Epidermal melanocyte (primary cell): Measurements from ENCODE around the gene MYO1E.
A peak's percentile ranks its signal among the peaks of the same experiment; 100 is the strongest.
"Not testable (repeated sequence)": the region's sequence is repeated elsewhere in the genome, so short reads cannot be mapped to it uniquely, and the experiment has no call there.

Experiments used
- DNase-seq: peaks from one replicate; pipeline ENCODE4 v3.0.0; 2011; ENCODE audit warnings: low spot score; ENCODE audit not compliant: insufficient read length

MYO1E gene

DNA sequence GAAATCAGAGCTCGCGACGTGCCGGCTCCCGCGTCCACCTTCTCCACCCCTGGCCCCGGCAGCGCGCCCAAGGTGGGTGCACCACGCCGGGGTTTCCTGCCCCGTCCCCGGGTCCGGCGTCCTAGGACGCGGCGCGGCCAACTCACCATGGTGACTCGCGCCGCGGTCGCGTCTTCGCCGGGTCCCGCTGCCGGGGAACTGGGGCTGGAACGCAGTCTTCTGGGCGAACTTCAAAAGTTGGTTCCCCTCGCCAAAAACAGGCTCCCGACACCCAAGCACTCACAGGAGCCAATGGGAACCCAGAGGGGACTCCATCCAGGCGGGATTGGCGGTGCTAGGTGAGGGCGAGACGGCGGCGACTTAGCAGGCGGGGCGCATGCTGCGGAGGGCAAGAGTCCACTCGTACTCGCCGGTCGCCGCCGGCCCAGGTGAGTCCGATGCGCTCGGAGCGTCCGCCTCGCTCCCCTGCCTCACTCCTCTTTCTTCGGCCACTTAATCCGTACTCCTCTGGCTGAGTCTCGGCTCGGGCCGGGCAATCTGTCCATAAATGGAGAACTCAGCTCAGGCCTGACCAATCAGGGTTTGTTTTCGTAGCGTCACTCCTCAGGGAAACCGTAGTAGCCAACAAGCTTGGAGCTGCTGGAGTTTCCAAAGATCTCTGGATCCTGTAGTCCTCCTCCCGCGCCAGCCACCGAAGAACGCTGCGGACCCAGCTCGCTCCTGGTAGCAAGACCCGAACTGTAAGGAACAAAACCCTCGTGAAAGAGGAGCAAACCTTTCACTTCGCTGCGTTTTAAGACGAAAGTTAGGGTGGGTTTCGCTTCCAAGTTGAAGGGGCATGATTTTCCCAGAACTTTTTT is at the start of gene MYO1E:
Gene MYO1E, minus strand, starts transcription at position 520 of the 860 bp plus-strand sequence. Its CDS starts 371 bp downstream, at position 149.
- DNase-seq = peak; percentile 98

DNA sequence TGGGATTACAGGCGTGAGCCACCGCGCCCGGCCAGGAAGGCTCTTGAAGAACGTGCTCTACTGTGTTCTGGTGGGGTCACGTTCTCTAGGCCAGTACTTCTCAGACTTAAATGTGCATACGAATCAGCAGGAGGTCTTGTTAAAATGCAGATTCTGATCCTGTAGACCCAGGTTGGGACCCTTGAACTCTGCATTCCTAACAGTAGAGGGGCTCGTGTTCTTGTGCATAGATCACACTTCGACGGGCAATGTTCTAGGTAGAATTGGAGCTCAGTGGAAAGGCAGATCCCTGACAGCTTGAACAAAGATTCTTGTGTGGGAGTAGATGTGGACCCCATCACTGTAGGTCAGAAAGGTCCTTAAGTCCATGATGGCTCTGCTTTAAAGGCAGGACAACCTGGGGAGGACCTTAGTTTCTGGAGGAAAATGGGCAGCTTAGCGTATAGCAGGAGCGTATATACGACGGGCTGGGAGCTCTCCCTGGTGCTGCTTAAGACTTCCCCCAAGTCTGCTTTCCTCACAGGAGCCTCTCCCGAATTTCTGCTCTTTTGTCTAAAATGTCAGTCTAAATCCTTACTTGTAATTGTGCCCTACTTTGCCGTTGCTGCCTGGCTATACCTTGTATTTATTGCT is 48.4 kb upstream of the MYO1E start:
- no peak for DNase-seq

DNA sequence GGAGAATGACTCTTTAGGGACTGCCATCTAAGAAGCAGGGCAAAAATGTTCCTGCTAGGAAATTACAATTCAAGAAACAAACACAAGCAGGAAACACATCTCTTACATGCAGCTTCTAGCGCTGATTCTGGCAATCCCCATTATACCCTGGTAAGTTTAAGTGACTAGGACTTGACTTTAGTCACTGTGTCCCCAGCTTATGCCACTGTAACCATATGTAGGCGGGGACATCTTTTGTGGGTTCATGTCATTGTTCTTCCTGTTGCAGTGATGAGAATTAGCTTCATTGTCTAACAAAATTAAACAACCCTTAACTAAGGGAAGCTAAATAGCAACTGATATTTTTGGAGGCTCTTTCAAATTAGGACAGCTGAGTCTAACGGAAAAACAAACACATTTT is 47.4 kb upstream of the MYO1E start:
- DNase-seq = no peak

GRCh38 chr15:59419170-59419569 is 46.5 kb upstream of the MYO1E start:
- no peak for DNase-seq

DNA sequence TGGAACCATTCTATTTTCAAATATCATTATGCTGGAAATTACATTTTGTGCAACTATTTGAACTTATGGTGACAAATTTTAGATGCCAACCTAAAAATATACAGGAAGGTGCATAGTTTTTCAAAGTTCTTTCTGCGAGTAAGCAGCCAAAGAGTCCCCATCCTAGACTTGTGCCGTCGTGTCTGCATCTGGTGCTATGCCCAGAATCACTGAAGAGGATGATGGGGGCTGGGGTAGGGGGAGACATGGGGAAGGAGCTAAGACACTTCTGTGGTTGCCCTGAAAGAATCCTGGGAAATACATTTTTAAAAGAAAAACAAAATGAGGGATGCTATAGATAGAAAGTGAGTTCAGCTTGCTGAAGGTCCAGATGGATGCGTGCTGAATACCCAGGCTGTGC is 44.1 kb upstream of the MYO1E start:
- no peak for DNase-seq

- no peak for DNase-seq
These were observed 40.9 kb upstream of the MYO1E start for GRCh38 chr15:59413577-59413976.

GRCh38 chr15:59410391-59410896 is 37.8 kb upstream of the MYO1E start:
- DNase-seq = no peak

DNA sequence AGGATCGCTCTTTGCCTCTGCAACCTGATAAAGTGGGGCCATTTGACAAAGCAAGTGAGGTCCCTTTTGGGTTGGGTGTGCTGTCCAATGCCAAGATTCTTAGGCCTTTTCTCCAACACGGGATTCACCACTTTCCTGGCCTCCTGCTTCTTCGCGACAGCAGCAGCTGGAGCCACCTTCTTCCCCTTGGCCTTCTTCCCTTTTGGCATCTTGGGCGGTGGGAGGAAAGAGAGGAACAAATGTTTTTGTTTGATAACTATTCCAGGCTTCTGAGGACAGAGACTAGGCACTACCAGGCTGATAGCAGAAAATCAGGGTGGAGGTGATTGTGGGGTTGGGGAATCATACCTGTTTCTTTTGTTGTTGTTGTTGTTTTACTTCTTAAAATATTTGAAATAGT is 35.3 kb upstream of the MYO1E start:
- DNase-seq = no peak

DNA sequence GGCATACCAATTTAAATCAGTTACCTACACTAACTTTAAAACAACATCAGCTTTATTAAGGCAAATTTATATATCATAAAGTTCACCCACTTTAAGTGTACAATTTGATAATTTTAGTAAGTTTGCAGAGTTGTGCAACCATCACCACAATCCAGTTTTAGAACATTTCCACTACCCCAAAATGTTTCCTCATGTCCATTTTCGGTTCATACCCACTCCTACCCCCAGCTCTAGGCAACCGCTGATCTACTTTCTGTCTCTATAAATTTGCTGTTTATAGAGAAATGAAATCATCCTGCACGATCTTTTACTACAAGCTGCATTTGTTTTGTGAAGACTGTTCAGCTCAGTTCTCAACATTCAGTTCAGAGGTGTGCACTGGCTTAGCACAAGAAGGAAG is 33.8 kb upstream of the MYO1E start:
- no peak for DNase-seq

DNA sequence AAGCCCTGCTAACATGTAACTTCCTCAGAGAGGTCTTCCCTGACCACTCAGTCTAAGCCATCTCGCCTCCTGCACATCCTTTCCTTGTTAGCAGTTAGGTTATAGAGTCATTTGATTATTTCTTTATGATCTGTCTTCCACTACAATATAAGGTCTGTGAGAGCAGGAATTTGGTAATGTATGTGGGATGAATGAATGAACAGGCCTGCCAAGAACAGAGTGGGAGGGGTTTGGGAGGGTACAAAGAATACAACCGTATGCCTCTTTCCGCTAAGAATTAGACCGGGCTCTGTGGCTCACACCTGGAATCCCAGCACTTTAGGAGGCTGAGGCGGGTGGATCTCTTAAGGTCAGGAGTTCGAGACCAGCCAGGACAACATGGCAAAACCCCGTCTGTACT is 32.4 kb upstream of the MYO1E start:
- DNase-seq = no peak

GRCh38 chr15:59401824-59402569 is 29.3 kb upstream of the MYO1E start:
- DNase-seq = no peak

- DNase-seq = not testable (repeated sequence)
These were observed 28.6 kb upstream of the MYO1E start for GRCh38 chr15:59401051-59401823.

DNA sequence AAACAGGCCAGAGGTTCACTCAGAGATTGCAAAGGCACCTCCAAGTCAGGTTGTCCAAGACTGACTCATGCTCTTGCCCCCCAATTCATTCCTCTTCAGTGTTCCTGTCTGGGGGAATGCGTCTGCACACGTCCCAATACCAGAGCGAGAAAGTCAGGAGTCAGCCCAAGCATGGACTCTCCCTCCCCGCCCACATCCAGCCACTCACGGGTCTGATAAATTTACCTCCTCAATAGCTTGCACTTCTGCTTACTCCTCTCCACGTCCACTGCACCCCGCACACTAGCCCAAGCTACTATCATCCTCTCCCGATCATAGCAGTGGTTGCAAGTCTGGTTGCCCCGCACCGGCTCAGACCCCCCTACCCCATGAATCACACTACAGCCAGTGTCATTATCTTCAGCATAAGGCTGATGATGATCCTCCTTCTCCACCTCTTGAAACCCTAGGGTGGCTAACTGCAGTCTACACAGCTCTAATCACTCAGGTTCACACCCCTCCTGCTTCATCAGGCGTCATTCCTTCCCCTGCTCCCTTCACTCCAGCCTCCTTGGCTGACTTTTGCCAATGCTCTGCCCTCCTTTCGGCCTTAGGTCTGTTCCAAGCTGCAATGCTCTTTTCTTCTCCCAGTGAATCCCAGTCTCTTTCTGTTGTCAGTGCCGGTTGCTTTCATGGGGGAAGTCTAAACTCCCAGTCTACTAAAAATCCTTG is 27.6 kb upstream of the MYO1E start:
- no peak for DNase-seq

- DNase-seq = no peak
These were observed 26.9 kb upstream of the MYO1E start for GRCh38 chr15:59399465-59400102.

DNA sequence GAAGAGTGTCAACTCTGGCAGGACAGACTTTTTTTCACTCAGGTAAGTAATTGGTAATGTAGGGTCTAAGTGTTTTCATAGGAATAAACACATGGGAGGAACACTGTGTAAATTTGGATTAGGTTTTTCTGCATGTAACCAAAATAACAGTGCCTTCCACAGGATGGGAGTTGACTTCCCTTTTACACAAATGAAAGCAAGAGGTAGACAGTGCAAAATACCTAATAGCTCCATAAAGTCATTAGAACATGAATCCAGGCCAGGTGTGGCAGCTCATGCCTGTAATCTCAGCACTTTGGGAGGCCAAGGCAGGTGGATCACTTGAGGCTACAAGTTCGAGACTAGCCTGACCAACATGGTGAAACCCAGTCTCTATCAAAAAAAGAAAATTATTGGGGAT is 25.5 kb upstream of the MYO1E start:
- DNase-seq = no peak

DNA sequence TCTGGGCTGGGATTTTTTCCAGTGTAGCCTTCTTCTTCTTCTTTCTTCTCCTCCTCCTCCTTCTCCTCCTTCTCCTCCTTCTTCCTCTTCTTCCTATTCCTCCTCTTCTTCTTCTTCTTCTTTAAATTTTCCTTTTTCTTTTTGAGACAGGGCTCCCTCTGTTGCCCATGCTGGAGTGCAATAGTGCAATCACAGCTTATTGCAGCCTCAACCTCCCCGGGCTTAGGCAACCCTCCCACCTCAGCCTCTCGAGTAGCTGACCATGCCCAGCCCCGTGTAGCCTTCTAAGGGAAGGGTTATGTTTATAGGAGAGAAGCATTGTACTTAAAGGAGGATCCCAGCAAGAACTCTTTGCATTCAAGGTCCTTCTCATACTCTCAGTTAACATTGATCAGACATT is 24.0 kb upstream of the MYO1E start:
- DNase-seq = no peak

DNA sequence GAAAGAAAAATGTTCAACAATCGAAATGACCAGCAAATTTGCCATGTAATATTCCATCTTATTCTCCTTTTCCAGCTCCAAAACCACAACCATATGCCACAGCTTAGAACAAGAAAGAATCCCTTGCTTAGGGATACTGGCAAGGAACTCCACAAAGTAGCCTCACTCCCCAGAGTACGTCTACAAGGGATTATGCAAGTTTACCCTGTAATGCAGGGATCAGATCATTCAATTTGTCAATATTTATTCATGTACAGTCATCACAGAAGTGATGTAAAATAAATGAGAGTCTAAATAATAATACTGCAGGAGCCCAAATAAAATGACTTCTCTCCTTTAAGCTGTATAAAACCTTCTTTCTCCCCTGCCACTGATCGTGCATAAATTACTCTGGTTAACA is 23.5 kb upstream of the MYO1E start:
- DNase-seq = no peak

GRCh38 chr15:59394166-59394661 is 21.5 kb upstream of the MYO1E start:
- DNase-seq = no peak

GRCh38 chr15:59392299-59392698 is 19.6 kb upstream of the MYO1E start:
- no peak for DNase-seq

DNA sequence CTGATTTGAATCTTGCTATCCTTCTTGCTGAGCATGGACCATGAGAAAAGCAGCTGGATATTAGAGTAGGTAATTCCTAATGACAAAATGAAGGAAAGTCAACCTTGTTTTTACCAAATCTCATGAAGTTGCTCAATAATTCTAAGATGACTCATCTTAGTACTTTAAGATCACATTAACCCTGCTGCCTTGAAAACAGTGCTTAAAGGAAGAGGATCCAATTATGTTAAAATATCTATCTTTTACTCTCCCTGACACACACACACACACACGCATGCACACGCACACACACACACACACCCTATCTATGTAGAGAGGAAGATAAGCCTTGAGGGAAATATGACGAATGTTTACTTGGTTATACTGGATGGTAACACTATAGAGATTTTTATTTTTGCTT is 16.0 kb upstream of the MYO1E start:
- DNase-seq = no peak
